Right lobe of liver (tissue), 6 donors: Measurements from ENCODE around the gene ACTG1. TPM values are rescaled to one million over a fixed set of nuclear protein-coding genes. Genes with fewer than 3 reads are reported as not detected.

Source experiments
- ATAC-seq, 4 donors: fragments of 200-7000 bp; cut with Tn5 transposase; one replicate each; pipeline ENCODE4 v1.9.1; 2020; ENCODE audit warnings: mild to moderate bottlenecking in 4 of 4, moderate library complexity in 4 of 4
- DNase-seq, 3 donors: peaks; one replicate each; pipeline ENCODE4 v3.0.0-alpha.2; 2020
- H3K27ac ChIP-seq, 3 donors: fragments of 200-600 bp; one replicate each; pipeline ENCODE4 v1.8.0; 2022
- H3K27me3 ChIP-seq, 2 donors: fragments of 200-600 bp; one replicate each; pipeline ENCODE4 v1.8.0; 2022
- H3K36me3 ChIP-seq, 4 donors: fragments of 200-600 bp; sonication (generic) in 1 of 4; one replicate each; pipeline versions ENCODE4 v1.5.1 to v1.8.0; 2017 to 2022; ENCODE audit warnings: control low read depth in 1 of 4
- H3K4me1 ChIP-seq, 4 donors: fragments of 200-600 bp; sonication (generic) in 1 of 4; one replicate each; pipeline versions ENCODE4 v1.5.1 to v1.8.0; 2017 to 2022; ENCODE audit warnings: control low read depth in 1 of 4
- H3K4me3 ChIP-seq, 3 donors: fragments of 200-600 bp; one replicate each; pipeline ENCODE4 v1.8.0; 2022
- H3K9me3 ChIP-seq, 4 donors: fragments of 200-600 bp; sonication (generic) in 1 of 4; one replicate each; pipeline versions ENCODE4 v1.5.1 to v1.8.0; 2017 to 2022; ENCODE audit warnings: control low read depth in 1 of 4
- CTCF ChIP-seq, 4 donors: fragments of 200-600 bp in 3 of 4; fragments of 450-650 bp in 1 of 4; IDR thresholded peaks; one replicate each; pipeline versions ENCODE4 v1.5.1 to v1.8.0; 2016 to 2022; ENCODE audit warnings: antibody characterized with exemption in 4 of 4, mild to moderate bottlenecking in 2 of 4
- POLR2A ChIP-seq: fragments of 450-650 bp; IDR thresholded peaks from one replicate; pipeline ENCODE4 v1.6.1; 2017; ENCODE audit warnings: antibody characterized with exemption, mild to moderate bottlenecking
- WGBS: methylation state at CpG from one replicate; pipeline ENCODE4 v1.1.6; 2018; ENCODE audit warnings: low coverage, low lambda C conversion rate; ENCODE audit not compliant: insufficient coverage; ENCODE audit errors: missing lambda C conversion rate; 5-methylcytosine and 5-hydroxymethylcytosine counted together
- intact Hi-C, 2 donors: fragments of 100-400 bp; cut with DNase I; formaldehyde crosslinking; loops; one replicate each; pipeline versions ENCODE4 v1.11.2 to v1.14.1; 2022
- total RNA-seq, 6 experiments: library from RNA; depleted of rRNA in 2 of 6; stranded (reverse); fragments of >200 nt in 2 of 6; fragmentation: NEBNext Ultra II Directional in 3 of 6; extraction: Animal tissue kit (Norgen Biotek cat#: 25700) in 3 of 6; gene quantifications; one replicate each; pipeline versions ENCODE4 v1.1.0 to v1.2.4, GENCODE V29; 2016 to 2023
- donor health status: DM: no; HTN: yes; CAD: no.
- donor health status: DM: no; HTN: no; CAD: no.
- donor health status: DM: no; HTN: no; CAD: no.
- donor health status: DM: no; HTN: yes; CAD: no.
- donor health status: DM: no; HTN: yes; CAD: no.

Gene ACTG1
- total RNA-seq, 6 experiments from 2014 or later: 218 to 2,508 (median 1,326) TPM

- no peaks in the 10 kb centered on the region for H3K27me3 ChIP-seq
- H3K36me3 ChIP-seq: peaks cover 0 to 27% (median 4%) of the 10 kb centered on the region in 4 donors
- intact Hi-C loops: loop anchor here in 1 of 2 donors (5.0 kb wide), 1 partner anchor 52 kb away; no protein-coding TSS in a partner anchor
- 86% methylated on average over 2 of the region's 15 CpGs for WGBS
- ATAC-seq (no peak), DNase-seq (peak in 2 of 3 donors; percentile 24 to 53)
- H3K27ac ChIP-seq: no peak overlapping the region
- H3K4me3 ChIP-seq: no peak overlapping the region
- peaks cover 0 to 27% (median 7%) of the 10 kb centered on the region in 4 donors for H3K4me1 ChIP-seq
- H3K9me3 ChIP-seq: no peaks in the 10 kb centered on the region
- no peak for TF ChIP-seq CTCF (IDR thresholded peaks at IDR 0.05)
- TF ChIP-seq POLR2A: no peak
Observed at GRCh38 chr17:81550285-81550684, 37.7 kb upstream of the ACTG1 start.

GRCh38 chr17:81549826-81550225 is 37.2 kb upstream of the ACTG1 start:
- no peaks in the 10 kb centered on the region for H3K27me3 ChIP-seq
- ATAC-seq (no peak), DNase-seq (peak in 1 of 3 donors; percentile 43)
- intact Hi-C loops: loop anchor here in 1 of 2 donors (5.0 kb wide), 1 partner anchor 52 kb away; no protein-coding TSS in a partner anchor
- H3K36me3 ChIP-seq: peaks cover 0 to 27% (median 4%) of the 10 kb centered on the region in 4 donors
- peaks cover 0 to 27% (median 7%) of the 10 kb centered on the region in 4 donors for H3K4me1 ChIP-seq
- no peak for TF ChIP-seq POLR2A
- no peak for TF ChIP-seq CTCF (IDR thresholded peaks at IDR 0.05)
- no peak overlapping the region for H3K4me3 ChIP-seq
- no peaks in the 10 kb centered on the region for H3K9me3 ChIP-seq
- 40% methylated on average over 2 of the region's 8 CpGs for WGBS
- no peak overlapping the region for H3K27ac ChIP-seq

- H3K4me1 ChIP-seq: peaks cover 0 to 27% (median 7%) of the 10 kb centered on the region in 4 donors
- ATAC-seq (peak; percentile 45 to 78 (median 68)), DNase-seq (peak; percentile 83 to 91 (median 87))
- TF ChIP-seq CTCF (IDR thresholded peaks at IDR 0.05): peak in 3 of 4 donors; percentile 17 to 56 (median 39)
- no peak for TF ChIP-seq POLR2A
- intact Hi-C loops: no loop called here
- H3K4me3 ChIP-seq: no peak overlapping the region
- H3K27ac ChIP-seq: no peak overlapping the region
- H3K36me3 ChIP-seq: peaks cover 0 to 27% (median 4%) of the 10 kb centered on the region in 4 donors
- no peaks in the 10 kb centered on the region for H3K9me3 ChIP-seq
- 52% methylated on average over 10 of the region's 16 CpGs for WGBS
- no peaks in the 10 kb centered on the region for H3K27me3 ChIP-seq
Observed at GRCh38 chr17:81549031-81549557, 36.5 kb upstream of the ACTG1 start.

GRCh38 chr17:81547614-81547982 is 35.0 kb upstream of the ACTG1 start:
- Histone ChIP-seq H3K27ac (no peak overlapping the region), H3K36me3 (peaks cover 0 to 31% (median 4%) of the 10 kb centered on the region in 4 donors), H3K4me3 (no peak overlapping the region), H3K4me1 (peaks cover 0 to 16% (median 3%) of the 10 kb centered on the region in 4 donors), H3K27me3 (no peaks in the 10 kb centered on the region), H3K9me3 (no peaks in the 10 kb centered on the region)
- no peak for TF ChIP-seq POLR2A
- no peak for TF ChIP-seq CTCF (IDR thresholded peaks at IDR 0.05)
- no peak for ATAC-seq
- intact Hi-C loops: no loop called here
- WGBS: 0% methylated on average over 1 of the region's 14 CpGs
- no peak for DNase-seq
